Measurements from ENCODE around the gene AKR7A2.

AKR7A2 gene

GRCh38 chr1:19342894-19343616 is 31.1 kb upstream of the AKR7A2 start:
- DNase-seq = no peak

GRCh38 chr1:19342062-19342750 is 30.3 kb upstream of the AKR7A2 start:
- no peak for DNase-seq

GRCh38 chr1:19341201-19342061 is 29.5 kb upstream of the AKR7A2 start:
- DNase-seq = peak; percentile 86

GRCh38 chr1:19340387-19340937 is 28.5 kb upstream of the AKR7A2 start:
- DNase-seq = no peak

GRCh38 chr1:19339214-19339861 is 27.4 kb upstream of the AKR7A2 start:
- DNase-seq = no peak

- DNase-seq = no peak
These were observed 26.4 kb upstream of the AKR7A2 start for GRCh38 chr1:19338323-19338762.

GRCh38 chr1:19337289-19337688 is 25.3 kb upstream of the AKR7A2 start:
- DNase-seq = no peak

GRCh38 chr1:19336543-19336942 is 24.6 kb upstream of the AKR7A2 start:
- DNase-seq = peak; percentile 62 to 68

- DNase-seq = no peak
These were observed 21.8 kb upstream of the AKR7A2 start for GRCh38 chr1:19333587-19334354.

GRCh38 chr1:19332832-19333231 is 20.9 kb upstream of the AKR7A2 start:
- DNase-seq = no peak

GRCh38 chr1:19331262-19331878 is 19.4 kb upstream of the AKR7A2 start:
- no peak for DNase-seq

- no peak for DNase-seq
These were observed 18.6 kb upstream of the AKR7A2 start for GRCh38 chr1:19330449-19331135.

GRCh38 chr1:19329611-19330010 is 17.7 kb upstream of the AKR7A2 start:
- no peak for DNase-seq

GRCh38 chr1:19329188-19329587 is 17.2 kb upstream of the AKR7A2 start:
- no peak for DNase-seq

GRCh38 chr1:19328486-19328885 is 16.5 kb upstream of the AKR7A2 start:
- DNase-seq = no peak

GRCh38 chr1:19327736-19328135 is 15.8 kb upstream of the AKR7A2 start:
- DNase-seq = no peak

- no peak for DNase-seq
These were observed 15.4 kb upstream of the AKR7A2 start for GRCh38 chr1:19327301-19327700.

- DNase-seq = no peak
These were observed 14.8 kb upstream of the AKR7A2 start for GRCh38 chr1:19326748-19327065.

GRCh38 chr1:19325958-19326747 is 14.2 kb upstream of the AKR7A2 start:
- DNase-seq = no peak

GRCh38 chr1:19325368-19325957 is 13.5 kb upstream of the AKR7A2 start:
- DNase-seq = no peak
